ENCODE measurements around the gene FOXP2. TPM values are rescaled to one million over a fixed set of nuclear protein-coding genes. Genes with fewer than 3 reads are reported as not detected.

The FOXP2 gene
- total RNA-seq, 1 donor from 2014 or later: 5.3 TPM

- Histone ChIP-seq H3K4me3 (ENCODE audit: low read depth, low read length) (no peak overlapping the region), H3K36me3 (ENCODE audit: control insufficient read depth, insufficient read depth, low read length) (no peaks in the 10 kb centered on the region), H3K27me3 (ENCODE audit: control insufficient read depth, insufficient read depth, low read length) (no peaks in the 10 kb centered on the region)
- TF ChIP-seq, protein P1, sequence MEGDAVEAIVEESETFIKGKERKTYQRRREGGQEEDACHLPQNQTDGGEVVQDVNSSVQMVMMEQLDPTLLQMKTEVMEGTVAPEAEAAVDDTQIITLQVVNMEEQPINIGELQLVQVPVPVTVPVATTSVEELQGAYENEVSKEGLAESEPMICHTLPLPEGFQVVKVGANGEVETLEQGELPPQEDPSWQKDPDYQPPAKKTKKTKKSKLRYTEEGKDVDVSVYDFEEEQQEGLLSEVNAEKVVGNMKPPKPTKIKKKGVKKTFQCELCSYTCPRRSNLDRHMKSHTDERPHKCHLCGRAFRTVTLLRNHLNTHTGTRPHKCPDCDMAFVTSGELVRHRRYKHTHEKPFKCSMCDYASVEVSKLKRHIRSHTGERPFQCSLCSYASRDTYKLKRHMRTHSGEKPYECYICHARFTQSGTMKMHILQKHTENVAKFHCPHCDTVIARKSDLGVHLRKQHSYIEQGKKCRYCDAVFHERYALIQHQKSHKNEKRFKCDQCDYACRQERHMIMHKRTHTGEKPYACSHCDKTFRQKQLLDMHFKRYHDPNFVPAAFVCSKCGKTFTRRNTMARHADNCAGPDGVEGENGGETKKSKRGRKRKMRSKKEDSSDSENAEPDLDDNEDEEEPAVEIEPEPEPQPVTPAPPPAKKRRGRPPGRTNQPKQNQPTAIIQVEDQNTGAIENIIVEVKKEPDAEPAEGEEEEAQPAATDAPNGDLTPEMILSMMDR (IDR thresholded peaks at IDR 0.05; ENCODE audit: insufficient read depth, low read length, severe bottlenecking): no peak
- DNase-seq (ENCODE audit: low read depth) (peak; percentile 71), FAIRE-seq (no peak)
Observed at GRCh38 chr7:114409750-114410149, 4.9 kb upstream of the FOXP2 start.

DNA sequence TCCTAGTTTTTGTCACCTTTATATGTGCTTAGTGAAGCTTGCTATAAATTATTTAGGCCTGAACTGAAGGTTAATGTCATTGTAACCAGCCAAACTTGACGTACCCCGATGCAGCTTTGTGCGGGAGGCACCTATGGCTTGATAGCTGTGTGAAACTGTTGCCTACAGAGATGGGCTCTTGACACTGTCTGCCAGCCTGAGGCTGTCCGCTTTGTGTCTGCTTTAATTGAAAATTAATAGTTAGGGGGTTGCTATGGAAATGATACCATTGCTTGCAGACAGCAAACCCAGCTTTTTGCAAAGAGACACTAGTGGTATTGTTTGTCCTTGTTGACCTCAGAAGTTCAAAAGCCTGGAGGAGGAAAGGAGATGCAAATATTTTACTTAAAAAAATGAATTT lies 2.1 kb upstream of the FOXP2 start:
- TF ChIP-seq, protein P1 (IDR thresholded peaks at IDR 0.05; ENCODE audit: insufficient read depth, low read length, severe bottlenecking): no peak
- FAIRE-seq (no peak), DNase-seq (ENCODE audit: low read depth) (no peak)
- no peaks in the 10 kb centered on the region for H3K27me3 ChIP-seq (ENCODE audit: control insufficient read depth, insufficient read depth, low read length)
- H3K4me3 ChIP-seq (ENCODE audit: low read depth, low read length): no peak overlapping the region
- H3K36me3 ChIP-seq (ENCODE audit: control insufficient read depth, insufficient read depth, low read length): no peaks in the 10 kb centered on the region

DNA sequence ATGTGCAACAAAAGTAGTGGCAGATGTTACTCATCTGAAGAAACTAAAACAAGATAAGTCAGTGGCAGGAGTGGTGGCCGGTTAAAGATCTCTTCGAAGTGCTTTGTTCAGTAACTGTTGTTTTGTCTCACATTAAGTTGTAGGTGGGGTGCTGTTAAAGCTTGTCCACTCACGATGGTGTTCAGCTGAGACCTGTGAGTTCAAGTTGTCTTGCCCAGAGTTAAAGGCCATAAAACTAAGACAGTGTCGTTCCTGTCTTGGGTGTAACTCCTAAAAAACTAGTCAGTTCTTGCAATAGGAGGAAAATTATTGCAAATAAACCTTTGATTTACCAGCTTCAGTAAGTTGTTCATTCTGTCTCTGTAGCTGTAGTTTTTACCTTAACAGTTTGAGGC lies 857 bp upstream of the FOXP2 start:
- DNase-seq (ENCODE audit: low read depth) (peak; percentile 30), FAIRE-seq (peak; percentile 93)
- no peaks in the 10 kb centered on the region for H3K36me3 ChIP-seq (ENCODE audit: control insufficient read depth, insufficient read depth, low read length)
- no peak overlapping the region for H3K4me3 ChIP-seq (ENCODE audit: low read depth, low read length)
- no peaks in the 10 kb centered on the region for H3K27me3 ChIP-seq (ENCODE audit: control insufficient read depth, insufficient read depth, low read length)
- TF ChIP-seq, protein P1 (IDR thresholded peaks at IDR 0.05; ENCODE audit: insufficient read depth, low read length, severe bottlenecking): no peak

GRCh38 chr7:114415064-114415989 lies 712 bp downstream of the FOXP2 start:
- FAIRE-seq (no peak), DNase-seq (ENCODE audit: low read depth) (peak; percentile 15)
- Histone ChIP-seq H3K4me3 (ENCODE audit: low read depth, low read length) (peak overlapping the region; percentile 29), H3K36me3 (ENCODE audit: control insufficient read depth, insufficient read depth, low read length) (no peaks in the 10 kb centered on the region), H3K27me3 (ENCODE audit: control insufficient read depth, insufficient read depth, low read length) (no peaks in the 10 kb centered on the region)
- TF ChIP-seq, protein P1 (IDR thresholded peaks at IDR 0.05; ENCODE audit: insufficient read depth, low read length, severe bottlenecking): no peak

DNA sequence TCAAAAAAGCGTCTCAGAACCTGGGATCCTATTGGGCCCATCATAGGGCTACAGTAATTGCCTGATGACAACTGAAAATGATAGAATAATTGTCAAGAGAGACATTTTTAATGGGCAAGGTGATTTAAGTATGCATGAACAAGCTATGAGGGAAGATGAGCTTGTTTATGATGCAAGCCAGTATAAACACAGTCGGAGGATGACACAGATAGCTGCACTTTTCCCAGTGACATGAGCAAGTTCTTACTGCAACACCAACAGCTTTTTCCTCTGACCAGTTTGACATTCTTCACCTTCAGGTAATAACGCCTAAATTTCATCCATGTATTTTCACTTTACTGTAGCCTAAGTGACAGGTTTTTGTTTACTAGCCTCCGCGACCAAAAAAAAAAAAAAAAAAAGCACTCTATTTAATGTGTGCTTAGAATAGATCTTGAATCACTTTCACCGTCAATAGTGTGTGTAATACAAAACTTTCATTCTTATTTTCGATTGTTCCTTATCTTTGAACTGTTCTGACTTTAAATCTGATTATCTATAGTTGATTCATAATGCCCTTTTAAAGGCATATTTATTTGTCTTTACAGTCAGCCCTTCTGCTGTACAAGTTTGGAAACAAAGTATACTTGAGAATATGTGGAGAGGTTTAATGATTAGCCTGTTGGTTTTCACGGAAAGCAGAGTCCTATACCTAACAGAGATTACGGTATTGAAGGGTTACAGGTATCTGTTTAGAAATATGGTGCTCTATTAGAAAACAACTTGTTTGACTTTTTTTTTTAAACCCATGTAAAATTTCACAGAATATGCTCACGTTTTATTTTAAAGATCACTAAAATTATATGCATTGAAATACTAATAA lies 1.7 kb downstream of the FOXP2 start:
- no peak for FAIRE-seq
- DNase-seq (ENCODE audit: low read depth): peak; percentile 60
- no peaks in the 10 kb centered on the region for H3K36me3 ChIP-seq (ENCODE audit: control insufficient read depth, insufficient read depth, low read length)
- H3K27me3 ChIP-seq (ENCODE audit: control insufficient read depth, insufficient read depth, low read length): no peaks in the 10 kb centered on the region
- H3K4me3 ChIP-seq (ENCODE audit: low read depth, low read length): no peak overlapping the region
- TF ChIP-seq, protein P1 (IDR thresholded peaks at IDR 0.05; ENCODE audit: insufficient read depth, low read length, severe bottlenecking): no peak
